ENCODE results near the gene DYTN.
A peak's percentile ranks its signal among the peaks of the same experiment; 100 is the strongest.
"Not testable (repeated sequence)": the region's sequence is repeated elsewhere in the genome, so short reads cannot be mapped to it uniquely, and the experiment has no call there.

DYTN gene

GRCh38 chr2:206718296-206718695 is at the start of gene DYTN:
Gene DYTN (minus strand): TSS chr2:206718396. CDS start chr2:206718279, 117 bp downstream.
- no peak for DNase-seq (ENCODE audit: low spot score)

GRCh38 chr2:206766057-206766930 is 48.1 kb upstream of the DYTN start:
- no peak for DNase-seq (ENCODE audit: low spot score)

GRCh38 chr2:206765242-206766056 is 47.3 kb upstream of the DYTN start, which contains the start of the genes FASTKD2 and MDH1B:
Gene FASTKD2 (plus strand): TSS chr2:206765606. CDS start chr2:206766694, 1,088 bp downstream.
Gene MDH1B (minus strand): TSS chr2:206765328. CDS start chr2:206765271, 57 bp downstream.
- peak; percentile 75 for DNase-seq (ENCODE audit: low spot score)

- DNase-seq (ENCODE audit: low spot score): no peak
Measured at GRCh38 chr2:206764673-206765241, 46.6 kb upstream of the DYTN start.

GRCh38 chr2:206756816-206757215 is 38.6 kb upstream of the DYTN start:
- no peak for DNase-seq (ENCODE audit: low spot score)

- no peak for DNase-seq (ENCODE audit: low spot score)
Measured at GRCh38 chr2:206740800-206741199, 22.6 kb upstream of the DYTN start.

- no peak for DNase-seq (ENCODE audit: low spot score)
Measured at GRCh38 chr2:206739271-206739670, 21.1 kb upstream of the DYTN start.

- no peak for DNase-seq (ENCODE audit: low spot score)
Measured at GRCh38 chr2:206736935-206737334, 18.7 kb upstream of the DYTN start.

- DNase-seq (ENCODE audit: low spot score): no peak
Measured at GRCh38 chr2:206733341-206733740, 15.1 kb upstream of the DYTN start.

- DNase-seq (ENCODE audit: low spot score): no peak
Measured at GRCh38 chr2:206728277-206729199, 10.3 kb upstream of the DYTN start.

GRCh38 chr2:206727287-206727686 is 9.1 kb upstream of the DYTN start:
- no peak for DNase-seq (ENCODE audit: low spot score)

GRCh38 chr2:206723288-206723687 is 5.1 kb upstream of the DYTN start:
- DNase-seq (ENCODE audit: low spot score): no peak

GRCh38 chr2:206721256-206721920 is 3.2 kb upstream of the DYTN start:
- no peak for DNase-seq (ENCODE audit: low spot score)

GRCh38 chr2:206716623-206717022 is 1.6 kb downstream of the DYTN start:
- DNase-seq (ENCODE audit: low spot score): no peak

- DNase-seq (ENCODE audit: low spot score): not testable (repeated sequence)
Measured at GRCh38 chr2:206715183-206715582, 3.0 kb downstream of the DYTN start.

GRCh38 chr2:206713746-206714145 is 4.5 kb downstream of the DYTN start:
- no peak for DNase-seq (ENCODE audit: low spot score)

GRCh38 chr2:206708286-206708685 is 9.9 kb downstream of the DYTN start:
- no peak for DNase-seq (ENCODE audit: low spot score)

GRCh38 chr2:206707164-206707701 is 11.0 kb downstream of the DYTN start:
- DNase-seq (ENCODE audit: low spot score): no peak

GRCh38 chr2:206701952-206702605 is 16.1 kb downstream of the DYTN start:
- no peak for DNase-seq (ENCODE audit: low spot score)

- no peak for DNase-seq (ENCODE audit: low spot score)
Measured at GRCh38 chr2:206700156-206700555, 18.0 kb downstream of the DYTN start.
